Kidney epithelial cell (primary cell): ENCODE data around the gene ADSS2. TPM values are rescaled to one million over a fixed set of nuclear protein-coding genes. Genes with fewer than 3 reads are reported as not detected.

Experiments
- DNase-seq: peaks from one replicate; pipeline ENCODE4 v3.0.0-alpha.2; 2010; ENCODE audit warnings: low read depth
- H3K27me3 ChIP-seq: 2 replicates; pipeline ENCODE4 v1.6.0; 2011; ENCODE audit warnings: low read length; ENCODE audit not compliant: control insufficient read depth, insufficient read depth
- H3K36me3 ChIP-seq: 2 replicates; pipeline ENCODE4 v1.5.1; 2011; ENCODE audit warnings: low read length; ENCODE audit not compliant: control insufficient read depth, insufficient read depth
- H3K4me3 ChIP-seq: 2 replicates; pipeline ENCODE4 v1.5.1; 2011; ENCODE audit warnings: low read depth, mild to moderate bottlenecking, control low read depth, low read length
- CTCF ChIP-seq: IDR thresholded peaks from 2 replicates; pipeline ENCODE4 v1.5.1; 2011; ENCODE audit warnings: mild to moderate bottlenecking, moderate library complexity, low read length, control low read depth, inconsistent platforms; ENCODE audit not compliant: insufficient read depth, poor library complexity, severe bottlenecking
- total RNA-seq: library from RNA; depleted of rRNA; stranded (reverse); fragments of >200 nt; gene quantifications from 2 replicates; pipeline ENCODE4 v1.2.3, GENCODE V29; 2015

The ADSS2 gene
- total RNA-seq, 1 donor from 2014 or later = 42.4 TPM

- Histone ChIP-seq H3K4me3 (no peak overlapping the region), H3K36me3 (no peaks in the 10 kb centered on the region), H3K27me3 (no peaks in the 10 kb centered on the region)
- TF ChIP-seq CTCF = no peak
- DNase-seq = no peak
These were observed 3.3 kb downstream of the ADSS2 start for GRCh38 chr1:244448279-244449036.

GRCh38 chr1:244447552-244447951 is 4.2 kb downstream of the ADSS2 start:
- no peaks in the 10 kb centered on the region for H3K27me3 ChIP-seq
- TF ChIP-seq CTCF = no peak
- H3K36me3 ChIP-seq = no peaks in the 10 kb centered on the region
- DNase-seq = no peak
- no peak overlapping the region for H3K4me3 ChIP-seq

- H3K4me3 ChIP-seq = no peak overlapping the region
- H3K27me3 ChIP-seq = no peaks in the 10 kb centered on the region
- DNase-seq = no peak
- TF ChIP-seq CTCF = no peak
- no peaks in the 10 kb centered on the region for H3K36me3 ChIP-seq
These were observed 4.7 kb downstream of the ADSS2 start for GRCh38 chr1:244447024-244447423.

GRCh38 chr1:244445320-244446181 is 6.2 kb downstream of the ADSS2 start:
- no peaks in the 10 kb centered on the region for H3K36me3 ChIP-seq
- TF ChIP-seq CTCF = no peak

GRCh38 chr1:244444854-244445253 is 6.9 kb downstream of the ADSS2 start:
- H3K36me3 ChIP-seq = no peaks in the 10 kb centered on the region
- TF ChIP-seq CTCF = no peak
- H3K4me3 ChIP-seq = no peak overlapping the region
- H3K27me3 ChIP-seq = no peaks in the 10 kb centered on the region
- no peak for DNase-seq

More at GRCh38 chr1:244445320-244446181, 6.2 kb downstream of the ADSS2 start:
- DNase-seq = no peak
- Histone ChIP-seq H3K27me3 (no peaks in the 10 kb centered on the region), H3K4me3 (no peak overlapping the region)
